HUDEP-2 (cell line): Measurements from ENCODE around the gene RBM22.
"Not testable (repeated sequence)": the region's sequence is repeated elsewhere in the genome, so short reads cannot be mapped to it uniquely, and the experiment has no call there.

ENCODE experiments used
- DNase-seq, 76 experiments: peaks; one replicate each; lab custom pipeline; 2025; ENCODE audit not compliant: unreplicated experiment in 76 of 76; lab: John Stamatoyannopoulos, UW

RBM22 gene

DNA sequence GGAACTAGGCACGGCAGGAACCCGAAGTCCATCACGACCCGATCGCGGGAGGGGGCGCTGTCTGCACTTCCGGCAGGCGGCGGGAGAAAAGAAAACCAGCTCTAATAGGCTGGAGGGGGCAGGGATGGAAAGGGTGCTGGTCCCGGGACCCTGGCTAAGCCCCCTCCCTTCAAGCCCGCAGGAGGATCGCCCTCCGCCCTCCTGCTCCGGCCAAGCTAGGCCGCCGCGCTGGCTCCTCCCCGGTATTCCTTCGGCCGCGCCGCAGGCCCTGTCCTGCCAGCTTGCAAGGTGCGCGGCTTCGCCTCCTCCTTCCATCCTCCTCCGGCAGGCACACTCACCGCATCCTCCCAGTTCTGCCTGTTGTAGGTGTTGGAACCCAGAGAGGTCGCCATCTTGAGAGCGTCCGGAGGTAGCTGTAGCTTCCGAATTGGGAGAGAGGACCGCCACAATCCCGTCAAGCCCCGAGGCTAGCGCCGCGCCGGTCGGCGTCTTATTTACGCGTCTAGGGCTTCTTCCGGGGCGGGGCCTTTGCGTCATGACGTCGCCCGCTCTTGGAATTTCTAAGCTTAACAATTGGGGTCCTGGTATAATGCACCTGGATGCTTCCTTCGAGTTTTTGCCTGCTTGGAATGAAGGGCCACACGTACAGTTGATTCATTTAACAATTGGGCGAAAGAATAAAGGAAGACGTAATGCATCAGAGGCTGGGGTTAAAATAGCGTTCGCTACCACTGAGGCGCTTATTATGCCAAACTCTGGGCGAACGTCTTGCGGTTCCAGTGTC, at the start of gene RBM22:
TSS of gene RBM22 (minus strand) at position 469 of the 784 bp plus-strand sequence. CDS start at position 392, 77 bp downstream.
- peak in 75 of 76 experiments; percentile 3 to 88 (median 74) for DNase-seq

DNA sequence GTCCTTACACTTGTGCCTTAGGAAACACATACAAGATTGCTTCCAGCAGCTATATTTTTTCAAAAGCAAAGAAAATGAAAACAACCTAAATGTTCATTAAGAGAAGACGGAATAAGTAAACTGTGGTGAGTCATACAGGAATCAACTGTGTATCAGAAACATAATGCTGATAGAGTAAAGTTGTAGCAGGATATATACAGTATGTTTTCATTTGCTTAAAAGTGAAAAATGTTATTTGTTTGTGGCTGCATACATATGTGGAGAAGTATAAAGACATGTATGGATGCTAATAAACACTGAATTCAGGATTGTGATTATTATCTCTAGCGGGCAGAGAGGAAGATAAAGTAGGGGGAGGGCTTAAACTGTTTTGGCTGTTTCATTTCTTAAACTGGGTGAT, 49.6 kb upstream of the RBM22 start:
- DNase-seq: peak in 1 of 76 experiments; percentile 1

DNA sequence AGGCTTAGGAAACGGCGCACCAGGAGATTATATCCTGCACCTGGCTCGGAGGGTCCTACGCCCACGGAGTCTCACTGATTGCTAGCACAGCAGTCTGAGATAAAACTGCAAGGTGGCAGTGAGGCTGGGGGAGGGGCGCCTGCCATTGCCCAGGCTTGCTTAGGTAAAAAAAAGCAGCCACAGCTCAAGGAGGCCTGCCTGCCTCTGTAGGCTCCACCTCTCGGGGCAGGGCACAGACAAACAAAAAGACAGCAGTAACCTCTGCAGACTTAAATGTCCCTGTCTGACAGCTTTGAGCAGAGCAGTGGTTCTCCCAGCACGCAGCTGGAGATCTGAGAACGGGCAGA, 42.3 kb upstream of the RBM22 start:
- DNase-seq: not testable (repeated sequence)

DNA sequence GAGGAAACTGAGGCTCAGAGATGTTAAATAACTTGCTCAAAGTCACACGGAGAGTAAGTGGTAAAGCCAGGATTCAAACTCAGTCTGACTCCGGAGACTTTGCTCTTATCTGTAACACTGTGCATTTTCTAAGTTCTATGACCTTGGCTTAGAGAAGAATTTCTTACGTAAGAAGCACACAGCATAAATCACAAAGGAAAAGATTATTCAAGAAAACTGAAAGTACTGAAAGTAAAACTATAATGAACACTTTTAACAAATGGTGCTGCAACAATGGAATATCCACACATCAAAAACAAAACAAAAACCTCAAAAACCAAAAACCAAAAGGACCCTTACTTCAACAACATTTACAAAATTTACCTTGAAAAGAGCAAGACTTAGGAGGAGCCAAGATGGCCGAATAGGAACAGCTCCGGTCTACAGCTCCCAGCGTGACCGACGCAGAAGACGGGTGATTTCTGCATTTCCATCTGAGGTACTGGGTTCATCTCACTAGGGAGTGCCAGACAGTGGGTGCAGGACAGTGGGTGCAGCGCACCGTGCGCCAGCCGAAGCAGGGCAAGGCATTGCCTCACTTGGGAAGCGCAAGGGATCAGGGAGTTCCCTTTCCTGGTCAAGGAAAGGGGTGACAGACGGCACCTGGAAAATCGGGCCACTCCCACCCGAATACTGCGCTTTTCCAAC, 41.7 kb upstream of the RBM22 start:
- DNase-seq: not testable (repeated sequence)

DNA sequence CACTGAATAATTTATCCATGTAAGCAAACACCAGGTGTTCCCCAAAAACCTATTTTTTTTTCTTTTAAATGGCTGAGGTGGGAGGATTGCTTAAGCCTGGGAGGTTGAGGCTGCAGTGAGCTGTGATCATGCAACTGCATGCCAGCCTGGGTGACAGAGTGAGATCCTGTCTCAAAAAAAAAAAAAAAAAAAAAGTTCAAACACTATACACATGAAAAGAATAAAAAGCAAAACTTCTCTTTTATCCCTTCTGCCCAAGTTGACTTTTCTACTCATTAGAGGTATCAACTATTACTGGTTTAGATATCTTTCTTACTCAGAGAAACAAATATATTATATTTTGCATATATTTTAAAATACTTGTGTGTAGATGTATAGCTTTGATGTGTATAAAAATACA, 40.1 kb upstream of the RBM22 start:
- no peak for DNase-seq

DNA sequence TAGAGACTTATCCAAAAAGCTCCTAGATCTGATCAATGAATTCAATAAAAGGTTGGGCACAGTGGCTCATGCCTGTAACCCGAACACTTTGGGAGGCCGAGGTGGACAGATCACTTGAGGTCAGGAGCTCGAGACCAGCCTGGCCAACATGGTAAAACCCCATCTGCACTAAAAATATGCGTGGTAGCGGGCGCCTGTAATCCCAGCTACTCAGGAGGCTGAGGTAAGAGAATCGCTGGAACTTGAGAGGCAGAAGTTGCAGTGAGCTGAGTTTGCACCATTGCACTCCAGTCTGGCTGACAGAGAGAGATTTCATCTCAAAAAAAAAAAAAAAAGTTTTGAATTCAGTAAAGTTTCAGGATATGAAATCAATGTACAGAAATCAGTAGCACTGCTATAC, 38.0 kb upstream of the RBM22 start:
- no peak for DNase-seq

DNA sequence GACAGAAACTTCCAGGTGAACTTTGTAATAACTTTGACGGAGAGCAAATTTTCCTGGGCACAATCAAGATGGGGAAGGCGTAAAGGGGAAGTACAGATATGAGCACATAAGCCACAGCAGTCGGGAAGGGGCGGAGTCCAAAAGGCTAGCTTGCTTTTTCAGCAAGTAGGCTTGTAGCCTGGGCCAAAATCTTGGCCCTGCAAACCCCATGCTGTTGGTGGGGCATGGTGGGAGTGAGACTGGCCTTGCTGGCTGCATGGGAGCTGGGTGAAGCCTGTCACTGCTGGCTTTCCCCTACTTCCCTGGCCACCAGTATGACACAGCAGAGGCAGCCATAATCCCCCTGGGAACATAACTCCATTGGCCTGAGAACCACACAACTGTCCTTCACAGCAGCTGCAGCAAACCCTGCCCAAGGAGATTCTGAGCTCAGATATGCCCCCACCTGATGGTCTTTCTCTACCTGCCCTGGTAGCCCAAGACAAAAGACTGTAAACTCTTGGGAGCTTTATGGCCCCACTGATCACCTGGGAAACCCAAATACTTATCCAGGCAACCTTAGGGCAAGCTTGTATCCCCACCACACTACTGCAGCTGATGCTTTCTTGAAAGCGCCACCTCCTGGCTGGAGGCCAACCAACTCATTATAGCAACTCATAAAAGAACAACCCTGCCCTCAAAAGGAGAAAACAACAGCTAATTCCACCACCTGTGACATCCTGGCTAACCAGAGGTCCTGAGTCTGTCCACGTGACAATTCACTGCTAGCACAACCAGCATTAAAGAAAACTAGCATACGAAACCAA, 33.9 kb upstream of the RBM22 start:
- DNase-seq: peak in 60 of 76 experiments; percentile 5 to 74 (median 30)

DNA sequence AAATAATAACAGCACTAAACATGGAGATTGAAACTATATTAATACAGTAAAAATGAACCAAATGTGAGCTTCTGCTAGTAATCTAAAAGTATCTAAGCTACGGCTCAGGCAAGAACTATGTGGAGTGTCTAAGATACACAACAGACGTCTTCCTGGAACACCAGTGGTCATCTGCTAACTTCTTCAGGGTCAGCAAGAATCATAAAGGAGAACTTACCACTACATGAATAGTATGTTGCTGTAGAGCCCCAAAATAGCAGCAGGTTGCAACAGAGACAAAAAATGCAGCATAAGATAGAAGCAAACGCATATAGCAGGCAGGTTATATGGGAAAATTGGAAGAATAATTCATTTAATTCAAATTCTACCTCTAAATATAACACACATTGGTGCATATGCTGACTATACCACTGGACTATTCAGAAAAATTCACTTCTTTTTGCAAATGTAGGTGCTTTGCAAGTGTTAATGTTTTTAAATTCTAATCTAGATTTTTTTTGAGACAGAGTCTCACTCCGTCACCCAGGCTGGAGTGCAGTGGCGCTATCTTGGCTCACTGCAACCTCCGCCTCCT, 30.9 kb upstream of the RBM22 start:
- DNase-seq: no peak

DNA sequence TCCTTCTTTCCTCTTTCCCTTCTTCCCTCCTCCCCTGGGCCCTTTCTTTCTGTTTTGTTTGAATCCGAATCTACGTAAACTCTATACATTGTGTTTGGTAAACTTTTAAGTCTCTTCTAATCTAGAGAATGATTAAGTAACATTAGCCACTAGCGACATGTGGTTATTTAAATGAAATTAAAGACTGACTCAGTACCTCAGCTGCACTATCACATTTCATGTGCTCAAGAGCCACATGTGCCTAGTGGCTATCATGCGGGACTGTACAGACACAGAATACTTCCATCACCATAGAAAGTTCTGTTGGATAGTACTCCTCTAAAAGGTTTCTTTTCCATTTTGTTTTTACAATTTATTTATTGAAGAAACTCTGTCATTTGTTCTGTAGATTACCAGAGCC, 29.0 kb upstream of the RBM22 start:
- no peak for DNase-seq

DNA sequence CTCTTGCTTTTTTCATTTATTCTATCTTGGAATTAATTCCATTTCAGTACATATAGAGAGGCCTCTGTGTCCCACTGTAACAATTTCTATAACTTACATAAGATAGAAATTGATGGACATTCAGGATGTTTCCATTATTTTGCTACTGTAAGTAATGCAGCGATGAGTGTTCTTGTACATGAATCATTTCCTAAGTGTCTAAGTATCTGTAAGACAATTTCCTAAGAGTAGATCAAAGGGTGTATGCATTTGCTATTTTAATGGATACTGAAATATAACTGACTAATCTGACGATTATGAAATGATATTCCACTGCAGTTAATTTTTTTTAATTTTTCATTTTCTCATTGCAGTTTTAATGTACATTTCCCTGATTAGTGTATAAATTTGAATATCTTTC, 23.0 kb upstream of the RBM22 start:
- DNase-seq: no peak

DNA sequence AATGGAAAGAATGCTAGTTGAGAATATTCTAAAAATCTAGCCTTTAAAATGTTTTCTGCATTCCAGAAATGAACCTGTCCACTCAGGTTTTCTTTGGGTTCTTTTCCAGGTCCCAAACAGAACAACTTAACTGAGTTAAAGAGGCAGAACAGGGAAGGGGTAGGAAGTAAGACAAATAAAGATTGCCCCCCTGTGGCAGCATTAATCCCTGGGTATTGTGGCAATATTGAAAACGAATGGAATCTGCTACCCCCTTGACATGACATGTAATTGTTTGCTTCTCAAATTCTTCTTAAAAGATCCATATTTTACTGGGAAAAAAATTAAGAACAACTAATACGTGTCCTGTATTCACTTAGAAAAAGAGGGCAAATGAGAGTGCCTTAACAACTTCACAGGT, 9.3 kb upstream of the RBM22 start:
- DNase-seq: peak in 1 of 76 experiments; percentile 0

DNA sequence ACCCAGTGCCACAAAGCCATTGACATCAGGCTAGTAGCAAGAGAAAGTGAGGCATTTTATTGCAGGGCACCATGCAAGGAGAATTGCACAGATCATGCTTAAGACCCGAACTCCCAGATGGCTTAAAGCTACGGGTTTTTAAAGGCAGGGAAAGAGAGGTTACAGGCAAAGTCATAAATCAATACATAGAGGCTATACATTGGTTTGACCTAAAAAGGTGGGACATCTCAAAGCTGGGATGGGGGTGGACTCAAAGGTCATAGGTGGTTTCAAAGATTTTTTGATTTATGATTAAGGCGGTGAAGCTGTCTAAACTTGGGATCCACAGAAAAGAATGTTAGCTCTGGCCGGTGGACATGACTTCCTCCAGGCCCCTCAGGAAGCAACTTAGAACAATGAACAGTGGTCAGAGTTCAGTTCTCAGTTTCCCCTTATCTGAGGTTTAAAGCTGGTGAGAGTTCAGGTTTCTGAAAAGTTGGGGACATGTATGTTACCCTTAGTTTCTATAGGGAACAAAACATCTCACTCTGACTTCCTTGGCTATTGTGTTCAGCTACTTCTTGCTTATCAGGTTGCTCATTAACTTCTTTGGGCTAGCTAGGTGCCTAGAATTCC, 6.0 kb upstream of the RBM22 start:
- DNase-seq: no peak

DNA sequence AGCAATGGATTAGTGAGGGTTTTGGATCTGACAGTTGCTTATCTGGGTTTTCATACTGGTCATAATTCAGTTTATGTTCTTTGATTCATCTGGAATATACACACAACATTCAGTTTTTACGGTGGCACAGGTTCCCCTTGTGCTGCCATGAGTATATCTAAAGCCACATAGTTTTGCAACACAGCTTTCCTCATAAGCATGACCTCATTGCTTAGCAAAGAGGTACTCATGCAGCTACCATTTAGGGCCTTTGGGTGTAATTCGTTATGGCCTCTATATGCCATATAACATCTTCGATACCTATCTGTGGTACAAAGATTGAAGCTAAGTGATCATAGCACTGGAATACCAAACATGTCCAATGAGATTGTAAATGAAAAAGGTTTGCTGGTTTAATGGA, 2.9 kb upstream of the RBM22 start:
- no peak for DNase-seq

DNA sequence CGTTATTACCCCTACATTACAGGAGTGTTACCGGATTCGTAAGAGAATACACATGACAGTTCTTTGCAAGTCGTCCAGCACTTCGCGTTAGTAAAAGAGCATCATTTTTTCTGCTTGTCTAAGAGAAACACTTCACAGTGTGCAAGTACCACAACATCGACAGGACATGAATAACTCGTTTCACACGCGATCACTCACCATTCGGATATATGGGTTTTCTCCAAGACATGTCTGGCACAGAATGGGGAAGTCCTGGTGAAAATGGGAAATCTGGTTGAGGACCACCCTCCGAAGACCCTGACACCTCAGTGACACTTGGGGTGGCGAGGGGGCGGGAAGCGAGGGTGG, 642 bp downstream of the RBM22 start:
- no peak for DNase-seq

DNA sequence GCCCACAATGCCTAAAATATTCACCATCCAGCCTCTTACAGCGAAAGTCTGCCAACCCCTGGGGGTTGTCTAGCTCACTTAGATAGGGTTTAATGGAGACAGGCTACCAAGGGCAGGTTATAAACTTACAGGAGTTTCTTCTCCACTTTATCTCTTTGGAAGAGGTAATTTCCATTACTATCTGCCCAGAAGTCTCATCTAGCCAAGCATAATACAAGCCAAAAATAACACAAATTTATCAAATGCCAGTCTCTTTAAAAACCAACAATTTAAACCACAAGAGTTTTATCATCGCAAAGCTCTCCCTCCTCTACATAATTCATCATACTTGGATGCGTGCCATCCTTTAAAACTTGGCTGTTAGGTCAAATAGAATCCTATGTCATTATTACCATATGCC, 6.2 kb downstream of the RBM22 start:
- peak in 17 of 76 experiments; percentile 3 to 60 (median 15) for DNase-seq

DNA sequence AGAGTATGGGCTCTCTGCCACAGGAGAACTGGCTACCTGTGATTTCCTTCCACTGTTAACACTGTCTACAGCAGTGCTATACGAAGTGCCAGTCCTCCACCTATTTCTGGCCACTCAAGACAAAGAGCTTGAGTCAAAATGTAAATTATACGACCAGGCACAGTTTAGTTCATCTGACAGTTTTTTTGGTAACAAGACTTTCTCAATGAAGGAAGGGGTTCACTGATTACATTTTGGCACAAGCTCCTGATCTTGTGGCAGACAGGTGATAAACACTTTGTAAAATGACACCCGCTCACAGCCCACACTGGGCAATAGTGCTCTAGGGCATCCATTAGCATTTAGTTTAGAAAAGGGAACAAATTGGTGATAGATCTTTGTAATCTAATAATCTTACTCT, 8.6 kb downstream of the RBM22 start:
- DNase-seq: no peak

DNA sequence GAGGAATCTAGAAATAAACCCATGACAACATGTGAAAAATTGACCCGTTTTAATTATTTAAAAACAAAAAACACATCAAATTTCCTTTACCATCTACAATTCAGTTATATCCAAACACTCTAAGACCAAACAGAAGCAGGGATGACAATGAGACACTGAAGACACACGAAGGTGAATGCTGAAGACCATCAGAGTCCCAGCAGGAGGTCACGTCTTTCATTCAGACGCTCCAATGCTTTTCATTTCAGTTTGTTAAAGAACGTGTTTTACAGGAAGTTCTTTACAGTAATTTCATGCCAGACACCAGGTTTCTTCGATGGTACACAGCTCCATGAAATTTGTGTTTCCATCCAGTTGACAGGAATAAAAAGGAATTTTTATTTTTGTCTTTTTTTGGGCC, 10.1 kb downstream of the RBM22 start:
- no peak for DNase-seq

DNA sequence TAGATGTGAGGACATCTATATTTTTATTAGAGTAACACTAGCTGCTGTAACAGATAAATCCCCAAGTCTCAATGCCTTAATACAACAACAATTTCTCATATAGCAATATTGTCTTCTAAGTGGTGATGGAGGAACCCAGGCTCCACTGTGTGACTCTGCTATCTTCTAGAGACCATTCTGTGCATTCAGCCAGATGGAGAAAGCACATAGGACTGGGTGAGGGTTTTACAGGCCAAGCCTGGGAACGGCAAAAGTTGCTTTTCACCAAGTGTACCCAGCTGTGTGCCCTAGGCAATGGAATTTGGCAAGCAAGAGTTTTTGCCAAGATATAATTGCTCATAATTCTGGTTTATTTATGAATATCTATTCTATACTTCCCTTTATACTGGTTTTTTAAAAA, 11.7 kb downstream of the RBM22 start:
- DNase-seq: no peak

DNA sequence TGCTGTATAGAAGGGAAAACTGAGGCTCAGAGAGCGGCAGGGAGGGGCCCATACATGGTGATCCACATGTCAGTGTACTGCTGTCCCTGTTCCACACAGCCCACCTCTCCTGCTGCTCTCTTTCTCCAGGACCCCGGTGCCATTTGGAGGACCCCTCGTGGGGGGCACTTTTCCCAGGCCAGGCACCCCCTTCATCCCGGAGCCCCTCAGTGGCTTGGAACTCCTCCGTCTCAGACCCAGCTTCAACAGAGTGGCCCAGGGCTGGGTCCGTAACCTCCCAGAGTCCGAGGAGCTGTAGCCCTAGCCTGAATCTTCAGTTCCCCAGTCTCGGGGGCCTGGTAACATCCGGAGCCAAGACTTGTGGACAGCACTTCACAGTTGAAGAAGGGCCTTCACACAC, 24.3 kb downstream of the RBM22 start:
- DNase-seq: no peak

DNA sequence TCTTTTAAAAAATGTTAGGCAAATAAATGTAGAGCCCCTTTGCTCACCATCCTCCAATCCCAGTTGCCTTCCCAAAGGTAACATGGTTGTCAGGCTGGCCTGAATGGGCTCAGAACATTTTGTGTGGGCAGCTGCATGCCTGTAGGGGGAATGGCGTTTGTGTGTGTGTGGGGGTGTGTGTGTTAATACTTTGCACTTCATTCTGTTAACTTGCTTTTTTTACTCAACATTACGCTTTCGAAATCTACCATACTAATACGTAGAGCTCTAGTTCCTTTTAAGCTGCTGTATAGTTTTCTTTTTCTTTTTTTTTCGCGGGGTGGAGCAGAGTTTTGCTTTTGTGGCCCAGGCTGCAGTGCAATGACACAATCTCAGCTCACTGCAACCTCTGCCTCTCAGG, 25.8 kb downstream of the RBM22 start:
- no peak for DNase-seq

DNA sequence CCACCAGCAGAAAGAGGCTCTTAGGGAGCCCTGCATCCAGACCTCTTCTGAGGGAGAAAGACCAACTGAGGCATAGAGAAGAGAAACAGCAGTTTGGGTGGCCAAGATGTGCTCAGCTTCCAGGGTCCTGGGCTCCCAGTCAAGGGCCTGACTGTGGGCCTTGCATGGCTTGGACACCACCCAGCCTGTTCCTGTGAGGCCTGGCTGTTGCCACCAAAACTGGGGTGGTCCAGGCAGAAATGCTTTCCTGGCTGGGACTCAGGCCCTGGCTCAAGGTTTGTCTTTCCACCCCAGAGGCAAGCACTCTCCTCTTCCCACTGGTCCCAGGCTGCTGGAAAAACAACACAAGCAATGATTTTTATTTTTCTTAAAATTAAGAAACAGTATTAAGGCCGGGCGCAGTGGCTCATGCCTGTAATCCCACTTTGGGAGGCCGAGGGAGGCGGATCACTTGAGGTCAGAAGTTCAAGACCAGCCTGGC, 26.5 kb downstream of the RBM22 start:
- DNase-seq: no peak
